SK-N-SH treated with all-trans-retinoic acid at 6 μM for 48 hours (cell line): ENCODE data around the gene PIWIL1.

ENCODE experiments used
- ARNTL ChIP-seq: fragments of 450-650 bp; formaldehyde crosslinking; IDR thresholded peaks from 2 replicates; pipeline ENCODE4 v1.5.0; 2020; ENCODE audit warnings: low read depth, mild to moderate bottlenecking, moderate library complexity, borderline replicate concordance
- BACH2 ChIP-seq: fragments of 250-450 bp; sonication (Bioruptor Pico); IDR thresholded peaks from 2 replicates; pipeline ENCODE4 v1.9.0; 2021; ENCODE audit warnings: mild to moderate bottlenecking, borderline replicate concordance
- CREB5 ChIP-seq: fragments of 250-450 bp; sonication (Bioruptor Pico); IDR thresholded peaks from 2 replicates; pipeline ENCODE4 v1.5.1; 2020; ENCODE audit warnings: low read depth, mild to moderate bottlenecking, moderate library complexity
- GLIS3 ChIP-seq: fragments of 250-450 bp; sonication (Bioruptor Pico); IDR thresholded peaks from 2 replicates; pipeline ENCODE4 v1.5.0; 2020; ENCODE audit warnings: mild to moderate bottlenecking, moderate library complexity
- PATZ1 ChIP-seq: fragments of 250-450 bp; sonication (Bioruptor Pico); IDR thresholded peaks from 2 replicates; pipeline ENCODE4 v1.8.0; 2020; ENCODE audit warnings: mild to moderate bottlenecking, moderate library complexity, borderline replicate concordance
- SNAI2 ChIP-seq: fragments of 250-450 bp; sonication (Bioruptor Pico); IDR thresholded peaks from 2 replicates; pipeline ENCODE4 v1.5.0; 2020; ENCODE audit warnings: mild to moderate bottlenecking, moderate library complexity
- TOX ChIP-seq: fragments of 250-450 bp; sonication (Bioruptor Pico); IDR thresholded peaks from 2 replicates; pipeline ENCODE4 v1.8.0; 2021; ENCODE audit warnings: mild to moderate bottlenecking, moderate library complexity, borderline replicate concordance
- ZFP3 ChIP-seq: fragments of 250-450 bp; sonication (Bioruptor Pico); IDR thresholded peaks from 2 replicates; pipeline ENCODE4 v1.5.0; 2020; ENCODE audit warnings: mild to moderate bottlenecking, moderate library complexity
- ZFP30 ChIP-seq: fragments of 450-650 bp; formaldehyde crosslinking; IDR thresholded peaks from 2 replicates; pipeline ENCODE4 v1.5.0; 2022; ENCODE audit warnings: mild to moderate bottlenecking, moderate library complexity
- ZNF565 ChIP-seq: fragments of 450-650 bp; formaldehyde crosslinking; conservative IDR thresholded peaks from 2 replicates; pipeline ENCODE4 v1.5.0; 2020; ENCODE audit warnings: low read depth, mild to moderate bottlenecking, moderate library complexity

DNA sequence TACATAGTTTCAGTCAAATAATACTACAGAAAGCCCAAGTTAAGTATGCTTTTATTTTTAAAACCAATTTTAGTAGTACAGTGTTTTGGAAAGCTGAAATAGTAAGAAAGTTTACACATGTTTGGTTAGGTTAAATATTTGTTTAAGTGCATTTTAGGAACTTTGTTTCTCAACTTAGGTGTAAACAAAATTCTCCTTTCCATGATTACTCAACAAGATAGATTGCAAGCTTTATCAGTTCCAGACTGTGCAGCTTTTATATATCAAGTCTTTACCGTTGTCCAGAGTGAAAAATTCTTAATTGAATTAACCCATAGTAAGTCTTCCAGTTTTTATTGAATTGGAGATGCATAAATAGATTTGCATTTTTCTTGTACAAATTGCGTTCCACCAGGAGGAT is 45.1 kb downstream of the PIWIL1 start:
- TF ChIP-seq ZFP30 (CRISPR knock-in tag) (no peak), PATZ1 (no peak), SNAI2 (CRISPR knock-in tag) (no peak), ZFP3 (no peak), CREB5 (no peak), BACH2 (no peak), TOX (CRISPR knock-in tag) (no peak), ZNF565 (CRISPR knock-in tag) (no peak), ARNTL (CRISPR knock-in tag) (no peak), GLIS3 (CRISPR knock-in tag) (no peak)
